Measurements from ENCODE around the gene MGAT4B. TPM values are rescaled to one million over a fixed set of nuclear protein-coding genes. Genes with fewer than 3 reads are reported as not detected.

The MGAT4B gene
- total RNA-seq, 2 experiments from 2014 or later = 118 TPM

DNA sequence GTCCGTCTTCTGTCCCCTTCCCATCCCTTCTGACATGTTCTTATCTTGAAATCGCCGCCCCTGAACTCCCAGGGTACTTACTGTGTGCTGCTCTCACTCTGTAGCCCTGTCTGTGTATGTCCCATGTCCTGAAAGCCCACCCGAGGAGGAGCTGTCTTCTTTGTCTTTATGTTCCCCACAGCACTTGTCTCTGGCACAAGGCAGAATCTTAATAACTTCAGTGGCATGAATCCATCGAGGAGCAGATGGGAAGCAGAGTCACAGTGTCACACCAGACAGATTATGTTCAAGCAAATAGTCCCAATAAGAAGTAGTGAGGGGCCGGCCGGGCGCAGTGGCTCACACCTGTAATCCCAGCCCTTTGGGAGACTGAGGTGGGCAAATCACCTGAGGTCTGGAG is 42.6 kb downstream of the MGAT4B start:
- peaks cover 9% of the 10 kb centered on the region for H3K36me3 Mint-ChIP-seq
- DNase-seq (no peak), ATAC-seq (ENCODE audit: low read depth) (no peak)
- H3K4me1 Mint-ChIP-seq = peaks cover 36% of the 10 kb centered on the region
- H3K9me3 Mint-ChIP-seq = no peaks in the 10 kb centered on the region
- no peak overlapping the region for H3K4me3 Mint-ChIP-seq
- H3K27ac Mint-ChIP-seq = no peak overlapping the region
- POLR2A ChIA-PET = interaction anchor here (0.7 to 0.8 kb wide), 2 partner anchors 47 to 64 kb away, joined by 3 read pairs; no protein-coding TSS in a partner anchor
- H3K27me3 Mint-ChIP-seq = no peaks in the 10 kb centered on the region

DNA sequence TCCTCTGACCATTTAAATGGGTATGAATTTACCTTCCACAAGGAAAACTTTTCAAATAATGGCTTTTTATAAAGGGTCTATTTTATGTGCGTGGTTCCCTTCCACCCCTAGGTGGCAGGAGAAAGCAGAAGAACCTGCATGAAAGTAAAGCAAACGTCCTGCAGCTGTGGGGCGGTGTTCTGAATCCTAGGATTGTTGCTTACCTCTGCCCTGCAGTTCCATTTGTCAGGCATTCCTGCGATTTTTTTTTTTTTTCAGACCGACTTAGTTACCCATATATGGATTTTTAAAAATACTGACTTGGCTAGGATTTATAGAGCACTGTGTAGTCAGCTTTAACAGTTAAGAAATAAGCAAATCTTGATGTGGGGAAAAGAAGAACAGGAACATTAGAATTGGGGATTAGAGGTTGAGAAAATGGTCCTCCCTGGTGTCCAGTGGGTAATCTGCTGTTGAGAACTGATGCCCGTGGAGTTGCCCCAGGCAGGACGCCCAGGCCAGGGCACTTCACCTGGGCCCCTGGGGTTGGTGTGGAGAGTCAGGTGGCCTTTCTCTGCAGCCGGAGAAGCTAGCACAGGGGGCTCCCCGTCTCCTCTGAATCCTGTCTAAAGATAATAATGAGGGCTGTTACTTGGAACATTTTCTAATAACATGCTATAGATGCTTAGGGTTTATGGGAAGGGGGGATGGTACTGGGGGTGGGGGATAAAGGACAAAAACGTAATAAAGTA is 43.3 kb downstream of the MGAT4B start:
- H3K27ac Mint-ChIP-seq = no peak overlapping the region
- POLR2A ChIA-PET = interaction anchor here (0.7 to 2.3 kb wide), 4 partner anchors 31 to 320 kb away, joined by 3 to 11 read pairs (median 4); partner anchors contain the start of gene MAML1
- ATAC-seq (ENCODE audit: low read depth) (no peak), DNase-seq (no peak)
- peaks cover 7% of the 10 kb centered on the region for H3K36me3 Mint-ChIP-seq
- H3K4me3 Mint-ChIP-seq = no peak overlapping the region
- no peaks in the 10 kb centered on the region for H3K9me3 Mint-ChIP-seq
- no peaks in the 10 kb centered on the region for H3K27me3 Mint-ChIP-seq
- peaks cover 38% of the 10 kb centered on the region for H3K4me1 Mint-ChIP-seq

DNA sequence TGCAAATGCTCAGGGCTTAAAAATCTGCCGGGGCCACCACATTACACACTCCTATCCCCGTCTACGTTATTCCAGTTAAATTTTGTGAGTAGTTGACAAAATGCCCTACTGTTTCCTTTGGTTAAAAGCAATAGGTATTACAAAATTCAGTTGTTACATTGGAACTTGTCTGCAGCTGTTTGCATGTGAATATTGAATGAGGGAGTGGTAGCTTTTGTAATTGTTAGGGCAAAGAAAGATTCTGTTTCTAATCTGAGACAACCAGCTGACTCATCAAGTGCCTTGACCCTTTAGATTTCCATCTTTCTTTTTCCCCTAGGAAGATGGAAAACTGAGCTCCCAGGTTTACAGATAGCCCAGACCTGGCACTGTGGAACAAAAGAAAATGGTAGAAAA is 43.9 kb downstream of the MGAT4B start:
- no peak for ATAC-seq (ENCODE audit: low read depth)
- Mint-ChIP-seq H3K27ac (peak overlapping the region; percentile 28), H3K4me3 (no peak overlapping the region), H3K27me3 (no peaks in the 10 kb centered on the region), H3K36me3 (peaks cover 6% of the 10 kb centered on the region), H3K9me3 (no peaks in the 10 kb centered on the region), H3K4me1 (peaks cover 38% of the 10 kb centered on the region)
- POLR2A ChIA-PET = interaction anchor here (0.7 to 2.3 kb wide), 4 partner anchors 17 to 321 kb away, joined by 3 to 11 read pairs (median 4); partner anchors contain the start of gene MAML1
- DNase-seq = no peak

DNA sequence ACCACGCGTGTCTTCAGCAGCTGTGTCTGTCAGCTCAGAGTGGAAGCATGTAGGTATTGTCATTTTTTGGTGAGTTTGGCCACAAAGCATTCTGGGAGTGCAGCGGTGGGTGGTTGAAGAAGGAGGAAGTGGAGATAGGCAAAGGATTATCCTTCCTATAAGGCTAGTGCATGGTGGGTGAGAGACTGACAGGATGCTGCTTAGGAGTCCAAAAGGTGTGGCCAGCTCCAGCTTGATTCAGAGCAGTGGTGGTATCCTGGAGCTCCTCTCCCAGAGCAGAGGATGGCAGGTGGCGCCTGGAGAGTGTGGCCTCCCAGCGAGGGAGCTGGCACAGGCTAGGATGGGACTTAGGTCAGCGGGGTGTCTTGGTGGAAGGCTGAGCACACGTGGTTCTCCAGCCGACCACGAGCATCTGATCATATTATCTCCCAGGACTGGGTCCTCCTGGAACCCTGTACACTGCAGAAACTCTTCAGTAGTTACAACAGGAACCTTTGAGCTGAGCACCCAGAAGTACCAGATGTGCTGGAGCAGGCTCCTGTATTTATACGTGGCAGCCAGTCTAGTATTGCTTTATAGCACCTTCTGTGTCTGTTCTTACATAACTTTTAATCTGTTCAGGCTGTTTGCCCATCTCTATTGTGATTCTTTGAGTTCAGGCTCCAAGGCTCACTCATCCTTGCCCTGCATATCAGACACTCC is 44.4 kb downstream of the MGAT4B start:
- Mint-ChIP-seq H3K27ac (peak overlapping the region; percentile 73), H3K4me3 (peak overlapping the region; percentile 20), H3K27me3 (no peaks in the 10 kb centered on the region), H3K4me1 (peaks cover 38% of the 10 kb centered on the region), H3K9me3 (no peaks in the 10 kb centered on the region), H3K36me3 (peaks cover 6% of the 10 kb centered on the region)
- ATAC-seq (ENCODE audit: low read depth) (peak; percentile 91), DNase-seq (peak; percentile 44)
- POLR2A ChIA-PET = interaction anchor here (0.5 to 2.3 kb wide), 6 partner anchors 16 to 139 kb away, joined by 3 to 11 read pairs (median 3); partner anchors contain the start of genes HNRNPH1 and MAML1

DNA sequence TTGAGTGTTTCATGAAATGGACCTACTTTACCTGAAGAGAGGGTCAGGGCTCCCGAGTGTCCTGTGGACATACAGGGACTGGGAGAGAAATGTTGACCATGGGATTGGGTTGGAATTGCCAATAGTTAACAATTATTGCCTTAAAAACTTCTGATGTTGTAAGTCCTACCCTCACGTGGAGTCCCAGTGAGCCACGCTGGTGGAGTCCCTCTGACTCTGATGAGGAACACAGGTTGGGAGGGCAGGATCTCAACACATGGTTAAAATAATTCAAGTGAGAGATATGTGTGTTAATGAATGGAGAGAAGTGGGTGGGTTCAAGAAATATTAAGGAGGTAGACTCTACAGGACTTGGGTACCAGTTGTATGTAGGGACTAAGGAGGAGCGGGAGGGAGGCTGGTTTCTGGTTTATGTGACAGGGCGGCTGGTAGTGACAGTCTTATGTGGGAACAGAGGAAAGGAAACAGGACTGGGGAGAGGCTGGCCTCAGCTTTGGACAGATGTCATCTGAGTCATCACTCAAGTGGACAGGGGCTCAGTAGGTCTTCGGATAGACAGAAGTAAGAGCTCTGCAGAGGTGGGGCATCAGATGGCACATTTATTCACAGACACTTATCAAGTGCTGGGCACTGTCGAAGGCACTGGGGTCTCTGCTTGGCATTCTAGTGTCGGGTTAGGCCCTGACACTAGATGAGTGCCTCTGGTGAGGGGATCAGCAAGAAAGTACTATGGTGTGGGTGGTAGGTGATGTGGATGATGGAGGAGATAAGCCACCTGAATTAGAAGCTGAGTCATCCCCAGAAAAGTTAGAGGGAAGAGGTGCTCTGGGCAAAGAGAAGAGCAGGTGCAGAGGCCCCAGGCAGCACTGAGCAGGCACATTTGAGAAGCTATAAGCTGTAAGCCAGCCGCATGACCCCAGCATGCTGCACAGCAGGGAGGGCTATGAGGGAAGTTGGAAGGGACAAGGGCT is 46.8 kb downstream of the MGAT4B start:
- POLR2A ChIA-PET = no interaction called here
- peak overlapping the region; percentile 53 for H3K27ac Mint-ChIP-seq
- H3K4me1 Mint-ChIP-seq = peaks cover 40% of the 10 kb centered on the region
- DNase-seq = no peak
- no peaks in the 10 kb centered on the region for H3K27me3 Mint-ChIP-seq
- no peaks in the 10 kb centered on the region for H3K9me3 Mint-ChIP-seq
- no peak overlapping the region for H3K4me3 Mint-ChIP-seq
- H3K36me3 Mint-ChIP-seq = peaks cover 6% of the 10 kb centered on the region
- no peak for ATAC-seq (ENCODE audit: low read depth)

DNA sequence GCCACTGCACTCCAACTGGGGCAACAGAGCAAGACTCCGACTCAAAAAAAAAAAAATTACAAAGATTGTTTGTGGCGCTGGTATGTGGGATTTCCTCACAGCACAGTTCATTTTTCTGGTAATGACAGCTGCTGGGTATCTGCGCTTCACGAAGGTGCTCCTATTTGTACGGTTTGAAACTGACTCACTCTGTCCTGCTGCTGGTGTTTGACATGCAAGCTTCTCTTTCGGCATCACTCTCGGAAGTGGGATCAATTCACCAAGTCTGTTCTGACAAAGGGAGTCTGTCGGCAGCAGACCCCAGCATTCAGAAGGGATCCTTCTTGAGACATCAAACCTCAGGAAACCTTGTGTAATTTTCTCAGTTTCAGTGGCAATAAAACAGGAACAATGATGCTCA is 47.7 kb downstream of the MGAT4B start:
- H3K36me3 Mint-ChIP-seq = peaks cover 6% of the 10 kb centered on the region
- H3K4me1 Mint-ChIP-seq = peaks cover 48% of the 10 kb centered on the region
- POLR2A ChIA-PET = no interaction called here
- no peaks in the 10 kb centered on the region for H3K9me3 Mint-ChIP-seq
- no peaks in the 10 kb centered on the region for H3K27me3 Mint-ChIP-seq
- no peak for ATAC-seq (ENCODE audit: low read depth)
- H3K27ac Mint-ChIP-seq = no peak overlapping the region
- DNase-seq = no peak
- H3K4me3 Mint-ChIP-seq = no peak overlapping the region

DNA sequence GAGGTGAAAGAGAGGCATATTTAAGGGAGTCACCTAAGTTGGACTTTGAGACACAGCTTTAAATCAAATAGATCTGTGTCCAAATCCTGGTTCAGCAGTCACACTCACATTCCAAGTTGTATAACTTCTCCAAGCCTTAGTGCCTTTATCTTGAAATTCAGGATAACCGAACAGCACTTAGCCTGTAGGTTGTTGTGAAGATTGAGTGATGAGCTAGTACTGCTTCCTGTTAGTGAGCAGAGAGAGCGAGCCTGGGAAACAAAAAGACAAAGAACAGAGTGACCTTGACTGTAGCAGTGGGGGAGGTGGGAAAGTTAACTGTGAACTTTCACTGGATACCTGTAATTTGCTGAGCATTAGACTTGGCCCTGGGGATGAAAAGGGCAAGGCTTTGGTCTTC is 51.6 kb downstream of the MGAT4B start:
- POLR2A ChIA-PET = no interaction called here
- peaks cover 22% of the 10 kb centered on the region for H3K36me3 Mint-ChIP-seq
- peaks cover 32% of the 10 kb centered on the region for H3K4me1 Mint-ChIP-seq
- H3K27ac Mint-ChIP-seq = peak overlapping the region; percentile 79
- H3K9me3 Mint-ChIP-seq = no peaks in the 10 kb centered on the region
- no peak overlapping the region for H3K4me3 Mint-ChIP-seq
- peak; percentile 71 for ATAC-seq (ENCODE audit: low read depth)
- H3K27me3 Mint-ChIP-seq = no peaks in the 10 kb centered on the region
- no peak for DNase-seq

DNA sequence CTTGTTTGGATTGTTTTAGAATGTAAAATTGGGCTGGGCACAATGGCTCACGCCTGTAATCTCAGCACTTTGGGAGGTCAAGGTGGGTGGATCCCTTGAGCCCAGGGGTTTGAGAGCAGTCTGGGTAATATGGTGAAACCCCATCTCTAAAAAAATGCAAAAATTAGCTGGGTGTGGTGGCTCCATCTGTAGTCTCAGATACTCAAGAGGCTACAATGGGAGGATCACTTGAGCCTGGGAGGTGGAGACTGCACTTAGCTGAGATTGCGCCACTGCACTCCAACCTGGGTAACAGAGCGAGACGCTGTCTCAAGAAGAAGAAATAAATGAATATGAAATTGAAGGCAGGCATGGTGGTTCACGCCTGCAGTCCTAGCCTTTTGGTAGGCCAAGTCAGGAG is 52.7 kb downstream of the MGAT4B start:
- Mint-ChIP-seq H3K4me3 (no peak overlapping the region), H3K27me3 (no peaks in the 10 kb centered on the region), H3K36me3 (peaks cover 25% of the 10 kb centered on the region), H3K4me1 (peaks cover 21% of the 10 kb centered on the region), H3K27ac (no peak overlapping the region), H3K9me3 (no peaks in the 10 kb centered on the region)
- no peak for ATAC-seq (ENCODE audit: low read depth)
- no peak for DNase-seq
- POLR2A ChIA-PET = interaction anchor here (0.7 to 1.2 kb wide), 2 partner anchors 14 to 1089 kb away, joined by 3 to 6 read pairs; no protein-coding TSS in a partner anchor

DNA sequence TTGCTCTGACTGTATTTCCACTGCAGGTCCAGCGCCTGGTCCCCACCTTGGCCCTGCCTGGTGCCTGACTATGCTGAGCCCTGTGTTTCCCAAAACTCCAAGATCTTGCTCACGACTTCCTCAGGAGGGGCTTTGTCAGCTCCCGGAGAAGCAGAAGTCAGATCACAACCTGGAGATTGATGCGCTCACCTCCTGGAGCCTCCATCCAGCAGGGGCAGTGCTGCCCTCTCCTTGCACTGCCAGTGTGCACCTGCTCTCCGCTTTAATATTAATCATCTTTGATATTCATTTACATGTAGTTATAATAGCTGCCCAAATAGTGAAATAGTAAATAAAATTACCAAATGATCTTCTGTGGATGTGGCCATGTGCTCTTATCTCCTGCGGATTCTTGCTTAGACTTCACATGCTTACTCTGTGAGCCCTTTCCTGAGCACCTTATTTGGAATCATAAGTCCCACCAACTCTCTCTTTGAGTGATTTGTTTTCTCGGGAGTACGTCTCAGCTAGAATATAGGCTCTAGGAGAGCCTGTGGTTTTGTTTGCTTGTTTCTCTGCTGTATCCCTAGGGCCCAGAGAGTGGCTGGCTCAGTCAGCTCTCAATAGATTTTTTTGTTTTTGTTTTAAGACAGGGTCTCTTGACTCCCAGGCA is 56.7 kb downstream of the MGAT4B start:
- H3K4me3 Mint-ChIP-seq = no peak overlapping the region
- DNase-seq = no peak
- H3K36me3 Mint-ChIP-seq = peaks cover 31% of the 10 kb centered on the region
- no peaks in the 10 kb centered on the region for H3K9me3 Mint-ChIP-seq
- H3K27me3 Mint-ChIP-seq = no peaks in the 10 kb centered on the region
- H3K4me1 Mint-ChIP-seq = peaks cover 20% of the 10 kb centered on the region
- H3K27ac Mint-ChIP-seq = no peak overlapping the region
- no peak for ATAC-seq (ENCODE audit: low read depth)
- POLR2A ChIA-PET = no interaction called here

DNA sequence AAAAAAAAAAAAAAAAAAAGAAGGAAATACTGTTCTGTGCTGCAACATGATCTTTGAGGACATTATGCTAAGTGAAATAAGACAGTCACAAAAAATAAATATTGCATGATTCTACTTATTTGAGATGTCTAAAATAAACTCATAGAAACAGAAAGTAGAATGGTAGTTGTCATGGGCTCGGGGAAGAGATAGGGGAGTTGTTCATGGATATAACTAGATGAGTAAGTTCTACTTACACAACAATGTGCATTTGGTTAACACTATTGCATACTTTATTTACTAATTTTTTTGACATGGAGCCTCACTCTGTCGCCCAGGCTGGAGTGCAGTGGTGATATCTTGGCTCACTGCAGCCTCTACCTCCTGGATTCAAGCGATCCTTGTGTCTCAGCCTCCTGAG is 58.9 kb downstream of the MGAT4B start:
- no peak for DNase-seq
- Mint-ChIP-seq H3K9me3 (no peaks in the 10 kb centered on the region), H3K27ac (no peak overlapping the region), H3K4me1 (peaks cover 3% of the 10 kb centered on the region), H3K4me3 (no peak overlapping the region), H3K36me3 (peaks cover 25% of the 10 kb centered on the region), H3K27me3 (no peaks in the 10 kb centered on the region)
- POLR2A ChIA-PET = no interaction called here
- no peak for ATAC-seq (ENCODE audit: low read depth)
